HG03095 (cell line): ENCODE measurements around the gene MRM2.

Experiments
- ATAC-seq: cut with Tn5 transposase; IDR thresholded peaks from one replicate; pipeline ENCODE4 v1.9.1; 2021; ENCODE audit warnings: moderate library complexity; ENCODE audit not compliant: unreplicated experiment

The MRM2 gene

GRCh38 chr7:2249744-2250323 lies 7.8 kb upstream of the MRM2 start:
- no peak for ATAC-seq

GRCh38 chr7:2248984-2249694 lies 7.1 kb upstream of the MRM2 start:
- ATAC-seq: peak; percentile 55

DNA sequence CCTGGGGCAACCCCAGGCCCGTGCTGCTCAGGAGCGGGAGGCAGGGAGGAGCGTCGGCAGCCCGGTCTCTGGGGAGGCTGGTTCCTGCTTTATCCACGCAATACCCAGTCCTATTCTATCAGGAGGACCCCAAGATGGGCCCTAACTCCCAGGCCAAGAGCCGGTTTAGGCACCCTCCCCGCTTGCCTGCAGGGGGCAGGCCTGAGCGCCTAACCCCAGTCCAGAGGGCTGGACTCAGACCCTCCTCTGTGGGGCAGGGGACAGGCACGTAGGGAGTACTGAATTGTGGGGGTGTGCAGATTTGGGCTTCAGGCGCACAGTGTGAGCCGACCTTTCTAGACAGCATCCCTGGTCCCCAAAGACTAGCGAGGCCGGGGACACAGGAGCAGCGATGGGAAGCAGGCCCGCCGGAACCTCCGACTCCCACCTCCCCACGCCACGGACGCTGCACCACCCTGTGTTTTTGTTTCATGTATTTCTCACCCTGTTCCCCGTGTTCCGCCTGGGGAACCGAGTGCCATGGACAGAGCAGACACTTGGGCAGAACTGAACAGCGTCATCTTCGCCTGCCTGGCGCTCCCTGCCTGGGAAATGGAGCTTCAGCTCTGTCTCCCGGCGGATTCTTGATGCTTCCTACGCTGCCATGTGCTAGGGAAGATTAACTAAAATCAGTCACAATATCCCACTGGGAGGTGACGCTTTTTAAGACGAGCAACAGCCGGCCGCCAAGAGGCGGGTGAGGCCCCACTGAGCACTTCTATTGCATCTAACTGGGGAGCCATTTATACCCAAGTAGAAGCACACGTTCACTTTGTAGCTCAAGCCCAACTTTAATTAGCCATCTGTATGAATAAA lies 5.4 kb upstream of the MRM2 start:
- ATAC-seq: no peak

- no peak for ATAC-seq
Observed at GRCh38 chr7:2245883-2246675, 4.1 kb upstream of the MRM2 start.

DNA sequence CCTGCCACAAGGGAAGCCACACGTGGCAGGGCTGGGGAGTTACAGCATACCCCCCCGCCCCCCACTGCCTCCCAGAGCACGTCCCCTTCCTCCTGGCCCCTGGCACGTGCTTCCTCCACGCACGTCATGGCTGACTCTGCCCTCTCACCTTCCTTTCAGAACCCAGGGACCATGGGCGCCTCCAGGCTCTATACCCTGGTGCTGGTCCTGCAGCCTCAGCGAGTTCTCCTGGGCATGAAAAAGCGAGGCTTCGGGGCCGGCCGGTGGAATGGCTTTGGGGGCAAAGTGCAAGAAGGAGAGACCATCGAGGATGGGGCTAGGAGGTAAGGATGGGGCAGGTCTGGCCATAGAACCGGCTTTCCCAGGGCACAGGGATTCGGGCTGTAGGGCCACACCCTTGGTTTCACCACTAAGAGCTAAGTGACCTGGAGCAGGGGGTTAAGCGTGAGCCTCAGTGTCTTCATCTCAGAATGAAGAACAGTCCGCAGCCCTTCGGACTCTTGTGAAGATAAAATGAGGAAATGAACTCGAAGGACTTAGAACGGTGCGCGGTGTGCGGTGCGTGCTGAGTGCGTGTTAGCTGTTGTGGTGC lies 2.5 kb upstream of the MRM2 start:
- ATAC-seq: no peak

DNA sequence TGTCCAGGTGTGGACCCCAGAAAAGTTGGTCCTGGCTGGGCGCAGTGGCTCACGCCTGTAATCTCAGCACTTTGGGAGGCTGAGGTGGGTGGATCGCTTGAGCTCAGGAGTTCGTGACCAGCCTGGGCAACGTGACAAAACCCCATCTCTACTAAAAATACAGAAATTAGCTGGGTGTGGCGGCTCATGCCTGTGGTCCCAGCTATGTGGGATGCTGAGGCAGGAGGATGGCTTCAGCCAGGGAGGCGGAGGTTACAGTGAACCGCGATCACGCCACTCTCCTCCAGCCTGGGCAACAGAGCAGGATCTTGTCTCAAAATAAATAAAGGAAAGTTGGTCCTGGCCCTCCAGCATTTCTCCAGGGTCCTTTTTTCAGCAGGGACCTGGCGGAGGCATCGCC lies 1.5 kb upstream of the MRM2 start:
- ATAC-seq: no peak

DNA sequence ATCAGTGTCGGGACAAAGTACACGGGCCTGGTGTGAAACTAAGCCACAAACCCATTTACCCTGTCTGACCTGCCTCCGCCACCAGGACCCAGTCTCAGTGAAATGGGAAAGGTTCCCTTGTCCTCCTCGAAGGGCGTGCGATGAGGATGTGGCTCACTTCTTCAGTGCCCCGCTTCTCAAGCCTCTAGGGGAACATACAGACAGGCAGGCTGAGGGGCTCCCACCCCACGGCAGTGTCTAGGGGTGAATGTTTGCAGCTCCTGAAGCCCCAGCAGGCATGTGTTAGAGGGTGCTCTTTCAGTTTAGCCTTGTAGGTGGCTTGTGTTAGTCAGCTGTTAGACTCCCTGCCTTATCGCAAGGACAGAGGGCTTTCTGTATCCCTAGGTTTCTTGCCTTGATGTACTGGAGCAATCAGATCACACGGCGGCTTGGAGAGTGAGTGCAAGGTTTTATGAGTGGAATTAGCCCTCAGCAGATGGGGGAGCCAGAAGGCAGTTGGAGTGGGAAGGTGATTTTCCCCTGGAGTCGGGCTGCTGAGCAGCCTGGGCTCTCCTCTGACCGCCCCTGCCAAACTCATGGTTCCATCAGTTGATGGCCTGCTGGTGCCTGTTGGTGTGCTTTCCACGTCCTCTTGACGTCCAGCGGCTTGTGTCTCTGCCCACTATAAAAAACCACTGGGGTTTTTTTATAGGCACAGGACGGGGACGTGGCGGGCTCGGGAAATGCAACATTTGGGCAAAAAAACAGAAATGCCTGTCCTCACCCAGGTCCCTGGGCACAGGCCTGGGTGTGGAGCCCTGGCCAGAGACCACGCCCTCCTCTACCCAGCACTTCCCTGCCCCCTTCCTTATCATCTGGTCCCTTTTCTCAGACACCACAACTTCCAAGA lies 780 bp upstream of the MRM2 start:
- ATAC-seq: no peak

GRCh38 chr7:2239242-2239641 lies 2.8 kb downstream of the MRM2 start:
- no peak for ATAC-seq

DNA sequence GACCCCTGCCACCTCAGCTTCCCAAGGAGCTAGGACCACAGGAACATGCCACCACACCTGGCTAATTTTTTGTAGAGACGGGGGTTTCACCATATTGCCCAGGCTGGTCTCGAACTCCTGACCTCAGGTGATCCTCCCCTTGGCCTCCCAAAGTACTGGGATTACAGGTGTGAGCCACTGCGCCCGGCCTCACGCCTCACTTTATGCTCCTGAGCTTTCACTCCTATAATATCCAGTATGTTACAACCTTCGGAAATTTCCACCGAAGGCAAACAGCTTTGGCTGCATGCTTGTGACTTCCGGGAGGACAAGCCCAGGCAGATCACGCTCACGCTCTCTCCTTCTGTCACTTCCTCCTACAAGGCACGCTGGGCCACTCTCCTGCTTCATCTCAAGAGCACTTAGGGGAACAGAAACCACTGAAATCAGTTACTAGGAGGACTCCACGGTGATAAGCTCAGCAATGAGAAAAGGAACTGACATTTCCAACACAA lies 4.8 kb downstream of the MRM2 start:
- peak; percentile 61 for ATAC-seq

DNA sequence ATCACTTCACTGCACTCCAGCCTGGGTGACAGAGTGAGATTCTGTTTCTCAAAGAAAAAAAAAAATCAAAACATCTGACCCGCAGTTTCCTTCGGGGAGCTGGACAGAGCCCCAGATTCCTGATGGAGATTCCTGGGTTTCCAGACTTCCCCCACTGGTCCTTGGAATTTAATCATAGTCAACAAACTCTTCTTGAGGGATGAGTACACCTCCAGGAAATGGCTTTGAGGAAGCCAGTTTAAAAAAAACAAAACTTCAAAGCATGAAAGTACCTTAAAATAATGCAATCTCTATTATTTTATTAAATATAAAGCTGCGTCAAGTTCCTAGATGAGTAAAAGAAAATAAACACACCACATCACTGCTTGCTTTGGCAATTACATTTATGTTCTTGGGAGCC lies 8.1 kb downstream of the MRM2 start:
- ATAC-seq: no peak

- ATAC-seq: peak; percentile 61
Observed at GRCh38 chr7:2232766-2233520, 9.1 kb downstream of the MRM2 start, which contains the start of gene MAD1L1. Gene MAD1L1, minus strand, starts transcription at chr7:2232945. Its CDS starts 2,812 bp downstream, at chr7:2230133.

GRCh38 chr7:2231992-2232765 lies 9.8 kb downstream of the MRM2 start:
- ATAC-seq: peak; percentile 25

DNA sequence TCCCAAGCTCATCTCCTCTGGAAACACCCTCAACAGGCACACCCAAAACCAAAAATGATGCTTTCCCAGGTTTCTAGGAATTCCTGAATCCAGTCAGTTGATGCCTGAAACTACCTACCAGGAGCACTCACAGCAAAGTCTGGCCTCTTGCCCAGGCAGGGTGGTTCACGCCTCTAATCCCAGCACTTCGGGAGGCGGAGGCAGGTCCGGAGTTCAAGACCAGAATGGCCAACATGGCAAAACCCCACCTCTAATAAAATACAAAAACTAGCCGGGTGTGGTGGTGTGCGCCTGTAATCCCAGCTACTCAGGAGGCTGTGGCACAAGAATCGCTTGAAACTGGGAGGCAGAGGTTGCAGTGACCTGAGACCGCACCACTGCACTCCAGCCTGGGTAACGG lies 11.1 kb downstream of the MRM2 start:
- no peak for ATAC-seq

DNA sequence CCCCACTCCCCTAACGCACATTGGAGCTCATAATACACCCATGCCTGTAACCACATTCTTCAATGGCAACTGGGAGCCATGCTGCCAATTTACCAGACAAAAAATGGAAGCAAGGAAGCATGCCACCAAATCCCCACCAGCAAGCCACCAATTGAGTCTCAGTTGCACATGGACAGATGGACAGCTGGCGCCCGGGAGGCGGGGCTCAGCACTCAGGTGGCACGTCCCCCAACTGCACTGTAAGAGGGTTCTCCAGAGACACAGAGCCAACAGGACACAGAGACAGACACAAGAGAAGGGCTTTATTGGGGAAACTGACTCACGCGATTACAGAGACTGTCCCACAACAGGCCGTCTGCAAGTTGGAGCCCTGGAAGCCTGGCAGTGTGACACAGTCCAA lies 11.8 kb downstream of the MRM2 start:
- ATAC-seq: no peak

DNA sequence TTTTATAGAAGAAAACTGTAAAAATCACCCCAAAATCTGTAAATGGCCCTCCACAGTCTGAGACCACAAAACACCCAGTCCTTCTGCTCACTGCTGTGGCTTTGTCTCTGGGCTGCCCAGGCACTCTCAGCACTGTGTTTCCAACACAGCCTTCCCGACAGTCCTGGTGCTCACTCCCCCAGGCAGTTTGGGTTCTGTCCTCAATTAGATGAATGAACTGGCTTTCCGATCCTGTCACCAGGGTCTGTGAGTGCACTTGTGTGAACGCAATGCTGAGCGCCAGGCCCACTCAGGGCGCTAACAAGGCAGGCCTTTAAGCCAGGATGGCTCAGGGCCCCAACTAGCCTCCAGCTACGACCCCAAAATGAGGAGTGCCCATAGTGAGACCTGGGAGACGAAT lies 12.5 kb downstream of the MRM2 start:
- no peak for ATAC-seq

GRCh38 chr7:2228921-2229320 lies 13.1 kb downstream of the MRM2 start:
- no peak for ATAC-seq

GRCh38 chr7:2227699-2228098 lies 14.3 kb downstream of the MRM2 start:
- ATAC-seq: no peak

DNA sequence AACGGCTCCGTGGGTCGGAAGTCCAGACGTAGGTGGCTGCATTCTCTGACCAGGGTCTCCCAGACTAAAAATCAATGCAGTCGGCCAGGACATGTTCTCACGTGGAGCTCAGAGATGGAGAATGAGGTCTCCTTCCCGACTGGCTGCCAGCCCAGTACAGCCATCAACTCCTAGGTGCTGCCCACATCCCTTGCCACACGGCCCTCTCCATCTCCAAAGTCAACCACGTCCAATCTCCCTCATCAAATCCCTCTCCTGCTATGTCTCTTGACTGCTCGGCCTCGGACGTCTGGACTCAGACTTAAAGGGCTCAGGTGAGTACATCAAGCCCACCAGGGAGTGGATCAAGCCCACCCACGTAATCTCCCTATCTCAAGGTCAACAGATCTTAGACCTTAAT lies 16.2 kb downstream of the MRM2 start:
- no peak for ATAC-seq
